DND-41 (cell line): Measurements from ENCODE around the gene TYSND1.

Experiments used
- ATAC-seq: fragments of 200-7000 bp; cut with Tn5 transposase; 3 replicates; pipeline ENCODE4 v1.9.1; 2021; ENCODE audit warnings: low read depth; ENCODE audit not compliant: insufficient read depth
- DNase-seq: peaks from one replicate; pipeline ENCODE4 v3.0.0-alpha.2; 2020
- H2AFZ ChIP-seq: 2 replicates; pipeline ENCODE4 v1.6.0; 2012; ENCODE audit warnings: low read depth, low read length
- H3K27ac ChIP-seq: 2 replicates; pipeline ENCODE4 v1.5.1; 2012; ENCODE audit warnings: low read length, inconsistent platforms
- H3K27me3 ChIP-seq: fragments of 200-600 bp; sonication (generic); 2 replicates; pipeline ENCODE4 v1.6.0; 2012; ENCODE audit warnings: low read length, mild to moderate bottlenecking, inconsistent platforms; ENCODE audit not compliant: insufficient read depth, poor library complexity
- H3K36me3 ChIP-seq: 2 replicates; pipeline ENCODE4 v1.5.1; 2012; ENCODE audit warnings: low read length, inconsistent platforms; ENCODE audit not compliant: insufficient read depth
- H3K4me1 ChIP-seq: 2 replicates; pipeline ENCODE4 v1.5.1; 2012; ENCODE audit warnings: mild to moderate bottlenecking, low read length; ENCODE audit not compliant: insufficient read depth
- H3K4me2 ChIP-seq: 2 replicates; pipeline ENCODE4 v1.6.0; 2012; ENCODE audit warnings: mild to moderate bottlenecking, moderate library complexity, low read length, inconsistent platforms; ENCODE audit not compliant: insufficient read depth
- H3K4me3 ChIP-seq, 2 experiments: fragments of 200-600 bp in 1 of 2; shearing (Covaris generic) in 1 of 2; 2 replicates each; pipeline ENCODE4 v1.5.1; 2012 to 2016; ENCODE audit warnings: inconsistent platforms in 2 of 2, low read length in 2 of 2, mild to moderate bottlenecking in 2 of 2, low read depth in 1 of 2, moderate library complexity in 1 of 2
- H3K79me2 ChIP-seq: 2 replicates; pipeline ENCODE4 v1.6.0; 2012; ENCODE audit warnings: low read length, inconsistent platforms; ENCODE audit not compliant: insufficient read depth
- H3K9ac ChIP-seq: 2 replicates; pipeline ENCODE4 v1.6.0; 2012; ENCODE audit warnings: low read depth, mild to moderate bottlenecking, inconsistent platforms, low read length, moderate library complexity
- H3K9me3 ChIP-seq: 2 replicates; pipeline ENCODE4 v1.5.1; 2012; ENCODE audit warnings: low read length, moderate library complexity, mild to moderate bottlenecking, inconsistent platforms; ENCODE audit not compliant: insufficient read depth, severe bottlenecking
- H4K20me1 ChIP-seq: 2 replicates; pipeline ENCODE4 v1.6.0; 2012; ENCODE audit warnings: low read length; ENCODE audit not compliant: insufficient read depth
- EZH2 ChIP-seq: IDR thresholded peaks from 3 replicates; pipeline ENCODE4 v1.6.1; 2012; ENCODE audit warnings: borderline replicate concordance, low read depth, mild to moderate bottlenecking, moderate library complexity, low read length, inconsistent platforms; ENCODE audit not compliant: severe bottlenecking
- TF ChIP-seq, protein P1 (sequence below): IDR thresholded peaks from 2 replicates; pipeline ENCODE4 v1.5.1; 2012; ENCODE audit warnings: borderline replicate concordance, low read length, moderate library complexity, mild to moderate bottlenecking; ENCODE audit not compliant: poor library complexity, severe bottlenecking; ENCODE audit errors: extremely low read depth

Gene TYSND1

DNA sequence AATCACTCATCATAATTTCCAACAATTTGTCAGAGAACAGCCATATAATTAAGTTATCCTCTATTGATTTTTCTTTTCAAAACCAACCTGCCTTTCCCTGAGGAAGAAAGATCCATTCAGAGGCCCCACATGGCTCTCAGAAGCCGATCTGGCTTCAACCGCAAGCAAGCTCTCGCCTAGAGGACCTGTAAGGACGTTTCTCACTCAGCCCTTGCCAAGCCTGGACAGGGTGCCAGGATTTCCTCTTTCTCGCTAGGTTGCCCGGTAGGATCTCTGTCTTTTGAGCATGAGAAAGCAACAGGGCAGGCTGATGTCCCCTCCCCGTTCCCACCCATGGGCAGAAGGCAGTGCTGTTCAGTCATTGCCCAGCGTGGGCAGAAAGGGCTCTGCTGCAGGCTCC is 26.9 kb downstream of the TYSND1 start:
- no peak for ATAC-seq
- Histone ChIP-seq H3K27ac (no peak overlapping the region), H3K9me3 (no peaks in the 10 kb centered on the region), H3K79me2 (no peaks in the 10 kb centered on the region), H3K4me2 (no peak overlapping the region), H3K9ac (no peak overlapping the region), H2AFZ (no peak overlapping the region), H3K27me3 (no peaks in the 10 kb centered on the region), H3K4me1 (no peaks in the 10 kb centered on the region), H3K36me3 (no peaks in the 10 kb centered on the region), H3K4me3 (no peak overlapping the region), H4K20me1 (no peaks in the 10 kb centered on the region)
- TF ChIP-seq, protein P1, sequence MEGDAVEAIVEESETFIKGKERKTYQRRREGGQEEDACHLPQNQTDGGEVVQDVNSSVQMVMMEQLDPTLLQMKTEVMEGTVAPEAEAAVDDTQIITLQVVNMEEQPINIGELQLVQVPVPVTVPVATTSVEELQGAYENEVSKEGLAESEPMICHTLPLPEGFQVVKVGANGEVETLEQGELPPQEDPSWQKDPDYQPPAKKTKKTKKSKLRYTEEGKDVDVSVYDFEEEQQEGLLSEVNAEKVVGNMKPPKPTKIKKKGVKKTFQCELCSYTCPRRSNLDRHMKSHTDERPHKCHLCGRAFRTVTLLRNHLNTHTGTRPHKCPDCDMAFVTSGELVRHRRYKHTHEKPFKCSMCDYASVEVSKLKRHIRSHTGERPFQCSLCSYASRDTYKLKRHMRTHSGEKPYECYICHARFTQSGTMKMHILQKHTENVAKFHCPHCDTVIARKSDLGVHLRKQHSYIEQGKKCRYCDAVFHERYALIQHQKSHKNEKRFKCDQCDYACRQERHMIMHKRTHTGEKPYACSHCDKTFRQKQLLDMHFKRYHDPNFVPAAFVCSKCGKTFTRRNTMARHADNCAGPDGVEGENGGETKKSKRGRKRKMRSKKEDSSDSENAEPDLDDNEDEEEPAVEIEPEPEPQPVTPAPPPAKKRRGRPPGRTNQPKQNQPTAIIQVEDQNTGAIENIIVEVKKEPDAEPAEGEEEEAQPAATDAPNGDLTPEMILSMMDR, result no peak
- TF ChIP-seq EZH2, result no peak
- no peak for DNase-seq

DNA sequence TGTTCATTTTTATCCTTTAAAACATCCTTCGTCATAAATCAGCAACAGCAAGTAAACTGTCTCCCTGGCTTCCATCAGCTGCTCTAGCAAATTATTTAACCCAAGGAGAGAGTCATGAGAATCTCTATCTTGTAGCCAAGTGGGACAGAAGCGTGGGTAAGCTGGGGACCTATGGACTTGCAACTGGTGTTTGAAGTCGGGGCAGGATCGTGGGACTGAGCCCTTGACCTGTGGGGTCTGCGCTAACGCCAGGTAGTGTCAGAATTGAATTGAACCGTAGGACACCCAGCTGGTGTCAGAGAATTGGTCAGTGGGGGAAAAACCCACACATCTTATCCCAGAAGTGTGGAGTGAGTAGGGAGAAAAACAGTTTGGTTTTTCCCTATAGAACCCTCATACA is 27.3 kb downstream of the TYSND1 start:
- Histone ChIP-seq H3K4me2 (no peak overlapping the region), H3K27me3 (no peaks in the 10 kb centered on the region), H3K79me2 (no peaks in the 10 kb centered on the region), H3K36me3 (no peaks in the 10 kb centered on the region), H3K9ac (no peak overlapping the region), H3K4me1 (no peaks in the 10 kb centered on the region), H3K27ac (no peak overlapping the region), H3K9me3 (no peaks in the 10 kb centered on the region), H2AFZ (no peak overlapping the region), H3K4me3 (no peak overlapping the region), H4K20me1 (no peaks in the 10 kb centered on the region)
- DNase-seq (no peak), ATAC-seq (no peak)
- TF ChIP-seq, protein P1, result no peak
- TF ChIP-seq EZH2, result no peak

DNA sequence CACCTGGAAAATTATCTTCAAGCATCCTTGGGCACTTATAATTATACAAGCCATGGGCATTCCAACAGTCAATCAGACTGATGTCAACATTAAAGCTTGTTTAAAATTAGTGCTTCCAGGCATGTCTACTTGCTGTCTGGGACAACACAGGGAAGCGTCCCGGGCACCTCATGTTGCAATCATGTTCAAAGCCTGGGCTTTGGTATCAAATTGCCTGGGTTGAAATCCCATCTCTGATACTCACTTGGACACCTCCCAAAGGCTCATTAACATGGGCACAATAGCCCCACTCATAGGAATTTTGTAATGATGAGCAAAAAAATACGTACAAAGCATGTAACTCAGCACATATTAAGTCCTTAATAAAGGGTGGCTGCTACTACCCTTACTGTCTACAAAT is 28.3 kb downstream of the TYSND1 start:
- H3K27ac ChIP-seq, result no peak overlapping the region
- no peaks in the 10 kb centered on the region for H3K9me3 ChIP-seq
- no peak overlapping the region for H2AFZ ChIP-seq
- no peak overlapping the region for H3K4me2 ChIP-seq
- TF ChIP-seq EZH2, result no peak
- TF ChIP-seq, protein P1, result no peak
- no peaks in the 10 kb centered on the region for H4K20me1 ChIP-seq
- DNase-seq, result no peak
- H3K36me3 ChIP-seq, result no peaks in the 10 kb centered on the region
- no peak for ATAC-seq
- H3K4me3 ChIP-seq, result no peak overlapping the region
- H3K79me2 ChIP-seq, result no peaks in the 10 kb centered on the region
- no peak overlapping the region for H3K9ac ChIP-seq
- no peaks in the 10 kb centered on the region for H3K4me1 ChIP-seq
- H3K27me3 ChIP-seq, result no peaks in the 10 kb centered on the region

DNA sequence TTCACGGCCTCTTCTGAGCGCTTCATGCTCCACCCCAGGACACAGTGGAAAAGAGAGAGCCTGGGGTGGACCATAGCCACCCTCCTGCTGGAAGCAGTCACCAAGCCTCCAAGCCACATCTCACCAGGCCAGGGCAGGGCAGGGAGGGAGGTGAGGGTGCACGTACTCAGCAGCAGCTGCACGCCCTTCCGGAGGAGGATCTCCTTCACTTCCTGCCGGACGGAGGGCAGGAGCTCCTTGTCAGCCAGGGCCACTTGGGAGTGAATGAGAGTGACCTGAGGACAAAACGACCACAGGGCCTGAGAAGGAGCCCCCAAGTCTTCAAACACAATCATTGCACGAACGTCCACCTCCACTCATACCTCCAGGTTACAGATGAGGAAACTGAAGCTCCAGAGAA is 28.9 kb downstream of the TYSND1 start:
- Histone ChIP-seq H2AFZ (no peak overlapping the region), H4K20me1 (no peaks in the 10 kb centered on the region), H3K9ac (no peak overlapping the region)

More for the DNA sequence above, 28.9 kb downstream of the TYSND1 start:
- Histone ChIP-seq H3K4me2 (no peak overlapping the region), H3K27ac (no peak overlapping the region), H3K79me2 (no peaks in the 10 kb centered on the region), H3K9me3 (no peaks in the 10 kb centered on the region), H3K27me3 (no peaks in the 10 kb centered on the region), H3K4me1 (no peaks in the 10 kb centered on the region), H3K4me3 (no peak overlapping the region), H3K36me3 (no peaks in the 10 kb centered on the region)
- TF ChIP-seq, protein P1, result no peak
- TF ChIP-seq EZH2, result no peak
- ATAC-seq (no peak), DNase-seq (no peak)
